Measurements from ENCODE around the gene MRM1. TPM values are rescaled to one million over a fixed set of nuclear protein-coding genes. Genes with fewer than 3 reads are reported as not detected.

Gene MRM1
- total RNA-seq, 1 donor from 2014 or later, result 3.1 TPM

GRCh38 chr17:36625188-36625587, 23.8 kb downstream of the MRM1 start:
- H3K4me1 ChIP-seq (ENCODE audit: insufficient read depth, low read length), result no peaks in the 10 kb centered on the region
- no peak for DNase-seq (ENCODE audit: low read depth)

GRCh38 chr17:36627101-36627500, 25.7 kb downstream of the MRM1 start:
- no peak for FAIRE-seq
- no peak overlapping the region for H3K27ac Mint-ChIP-seq (ENCODE audit: unreplicated experiment)
- H3K4me3 Mint-ChIP-seq (ENCODE audit: unreplicated experiment), result no peak overlapping the region
- Histone ChIP-seq H3K9ac (ENCODE audit: low read length) (no peak overlapping the region), H3K4me3 (ENCODE audit: insufficient read depth, low read depth, low read length) (no peak overlapping the region), H3K79me2 (ENCODE audit: insufficient read depth, low read length) (no peaks in the 10 kb centered on the region), H3K27ac (ENCODE audit: low read depth, low read length) (no peak overlapping the region), H3K4me2 (ENCODE audit: low read length) (no peak overlapping the region), H3K9me3 (ENCODE audit: insufficient read depth, low read depth, low read length) (no peaks in the 10 kb centered on the region), H3K27me3 (ENCODE audit: insufficient read depth, low read length) (peaks cover 14% of the 10 kb centered on the region), H3K4me1 (ENCODE audit: insufficient read depth, low read length) (no peaks in the 10 kb centered on the region), H2AFZ (ENCODE audit: low read depth, low read length) (no peak overlapping the region), H3K36me3 (ENCODE audit: insufficient read depth, low read length) (no peaks in the 10 kb centered on the region), H4K20me1 (ENCODE audit: insufficient read depth, low read length) (peaks cover 6% of the 10 kb centered on the region)
- peaks cover 2% of the 10 kb centered on the region for H3K36me3 Mint-ChIP-seq (ENCODE audit: low read depth, unreplicated experiment)
- H3K9me3 Mint-ChIP-seq (ENCODE audit: unreplicated experiment), result no peaks in the 10 kb centered on the region
- no peak for TF ChIP-seq CTCF (IDR thresholded peaks at IDR 0.05; ENCODE audit: insufficient read depth, low read depth, low read length)
- no peak for TF ChIP-seq EZH2 (IDR thresholded peaks at IDR 0.05; ENCODE audit: insufficient read depth, low read length)
- no peak for DNase-seq (ENCODE audit: low read depth)
- H3K4me1 Mint-ChIP-seq (ENCODE audit: low read depth, unreplicated experiment), result no peaks in the 10 kb centered on the region
- peaks cover 37% of the 10 kb centered on the region for H3K27me3 Mint-ChIP-seq (ENCODE audit: low read depth, unreplicated experiment)

More at GRCh38 chr17:36625188-36625587, 23.8 kb downstream of the MRM1 start:
- H3K4me3 Mint-ChIP-seq (ENCODE audit: unreplicated experiment), result no peak overlapping the region
- peaks cover 4% of the 10 kb centered on the region for H3K36me3 Mint-ChIP-seq (ENCODE audit: low read depth, unreplicated experiment)
- Histone ChIP-seq H3K4me2 (ENCODE audit: low read length) (no peak overlapping the region), H3K9me3 (ENCODE audit: insufficient read depth, low read depth, low read length) (no peaks in the 10 kb centered on the region), H2AFZ (ENCODE audit: low read depth, low read length) (no peak overlapping the region), H3K79me2 (ENCODE audit: insufficient read depth, low read length) (no peaks in the 10 kb centered on the region), H3K27ac (ENCODE audit: low read depth, low read length) (no peak overlapping the region), H3K36me3 (ENCODE audit: insufficient read depth, low read length) (no peaks in the 10 kb centered on the region), H3K9ac (ENCODE audit: low read length) (no peak overlapping the region), H3K27me3 (ENCODE audit: insufficient read depth, low read length) (no peaks in the 10 kb centered on the region), H4K20me1 (ENCODE audit: insufficient read depth, low read length) (peaks cover 11% of the 10 kb centered on the region), H3K4me3 (ENCODE audit: insufficient read depth, low read depth, low read length) (no peak overlapping the region)
- no peak for TF ChIP-seq CTCF (IDR thresholded peaks at IDR 0.05; ENCODE audit: insufficient read depth, low read depth, low read length)
- TF ChIP-seq EZH2 (IDR thresholded peaks at IDR 0.05; ENCODE audit: insufficient read depth, low read length), result no peak
- peaks cover 25% of the 10 kb centered on the region for H3K27me3 Mint-ChIP-seq (ENCODE audit: low read depth, unreplicated experiment)
- no peaks in the 10 kb centered on the region for H3K4me1 Mint-ChIP-seq (ENCODE audit: low read depth, unreplicated experiment)
- no peaks in the 10 kb centered on the region for H3K9me3 Mint-ChIP-seq (ENCODE audit: unreplicated experiment)
- FAIRE-seq, result no peak
- H3K27ac Mint-ChIP-seq (ENCODE audit: unreplicated experiment), result no peak overlapping the region

GRCh38 chr17:36628576-36628975, 27.2 kb downstream of the MRM1 start:
- no peak for DNase-seq (ENCODE audit: low read depth)
- Histone ChIP-seq H3K4me3 (ENCODE audit: insufficient read depth, low read depth, low read length) (no peak overlapping the region), H4K20me1 (ENCODE audit: insufficient read depth, low read length) (peaks cover 6% of the 10 kb centered on the region), H3K36me3 (ENCODE audit: insufficient read depth, low read length) (no peaks in the 10 kb centered on the region), H3K4me2 (ENCODE audit: low read length) (no peak overlapping the region), H3K9me3 (ENCODE audit: insufficient read depth, low read depth, low read length) (no peaks in the 10 kb centered on the region), H3K79me2 (ENCODE audit: insufficient read depth, low read length) (no peaks in the 10 kb centered on the region), H3K27me3 (ENCODE audit: insufficient read depth, low read length) (peaks cover 29% of the 10 kb centered on the region), H3K9ac (ENCODE audit: low read length) (no peak overlapping the region), H3K27ac (ENCODE audit: low read depth, low read length) (no peak overlapping the region), H3K4me1 (ENCODE audit: insufficient read depth, low read length) (no peaks in the 10 kb centered on the region), H2AFZ (ENCODE audit: low read depth, low read length) (no peak overlapping the region)
- Mint-ChIP-seq H3K4me1 (ENCODE audit: low read depth, unreplicated experiment) (no peaks in the 10 kb centered on the region), H3K36me3 (ENCODE audit: low read depth, unreplicated experiment) (peaks cover 2% of the 10 kb centered on the region), H3K9me3 (ENCODE audit: unreplicated experiment) (no peaks in the 10 kb centered on the region), H3K27ac (ENCODE audit: unreplicated experiment) (no peak overlapping the region), H3K4me3 (ENCODE audit: unreplicated experiment) (no peak overlapping the region), H3K27me3 (ENCODE audit: low read depth, unreplicated experiment) (peaks cover 45% of the 10 kb centered on the region)
- TF ChIP-seq CTCF (IDR thresholded peaks at IDR 0.05; ENCODE audit: insufficient read depth, low read depth, low read length), result no peak
- no peak for FAIRE-seq

Data from astrocyte (in vitro differentiated cells and primary cell).